Hepatocyte (in vitro differentiated cells): ENCODE results near the gene TLR10. TPM values are rescaled to one million over a fixed set of nuclear protein-coding genes. Genes with fewer than 3 reads are reported as not detected.

Experiments used
- DNase-seq: peaks from one replicate; pipeline ENCODE4 v3.0.0-alpha.2; 2016; ENCODE audit warnings: low spot score
- H2AFZ ChIP-seq: fragments of 200-600 bp; sonication (generic); 2 replicates; pipeline ENCODE4 v1.6.0; 2016; ENCODE audit warnings: antibody characterized with exemption, mild to moderate bottlenecking
- H3K27ac ChIP-seq: fragments of 200-600 bp; sonication (generic); 2 replicates; pipeline ENCODE4 v1.5.1; 2016; ENCODE audit warnings: mild to moderate bottlenecking
- H3K27me3 ChIP-seq: fragments of 200-600 bp; sonication (generic); 2 replicates; pipeline ENCODE4 v1.6.1; 2016
- H3K36me3 ChIP-seq: fragments of 200-600 bp; sonication (generic); replicated peaks from 2 replicates; pipeline ENCODE4 v1.5.1; 2016; ENCODE audit warnings: low read depth; ENCODE audit not compliant: insufficient read depth
- H3K4me1 ChIP-seq: fragments of 200-600 bp; sonication (generic); 2 replicates; pipeline ENCODE4 v1.5.1; 2016; ENCODE audit warnings: mild to moderate bottlenecking, moderate library complexity; ENCODE audit not compliant: insufficient read depth
- H3K4me2 ChIP-seq: fragments of 200-600 bp; sonication (generic); 2 replicates; pipeline ENCODE4 v1.6.0; 2016
- H3K4me3 ChIP-seq: fragments of 200-600 bp; sonication (generic); 2 replicates; pipeline ENCODE4 v1.5.1; 2016; ENCODE audit warnings: mild to moderate bottlenecking
- H3K79me2 ChIP-seq: fragments of 200-600 bp; sonication (generic); 2 replicates; pipeline ENCODE4 v1.6.0; 2017; ENCODE audit warnings: mild to moderate bottlenecking
- H3K9me2 ChIP-seq: fragments of 200-600 bp; sonication (generic); replicated peaks from 2 replicates; pipeline ENCODE4 v1.6.0; 2017; ENCODE audit warnings: mild to moderate bottlenecking; ENCODE audit not compliant: insufficient read depth
- H3K9me3 ChIP-seq: fragments of 200-600 bp; sonication (generic); 2 replicates; pipeline ENCODE4 v1.5.1; 2016; ENCODE audit warnings: low read depth, mild to moderate bottlenecking
- H4K20me1 ChIP-seq: fragments of 200-600 bp; sonication (generic); 2 replicates; pipeline ENCODE4 v1.6.0; 2016; ENCODE audit warnings: mild to moderate bottlenecking; ENCODE audit not compliant: insufficient read depth, poor library complexity, severe bottlenecking
- CTCF ChIP-seq: fragments of 200-600 bp; sonication (generic); IDR thresholded peaks from 2 replicates; pipeline ENCODE4 v1.5.1; 2016; ENCODE audit warnings: antibody characterized with exemption, mild to moderate bottlenecking; ENCODE audit not compliant: poor library complexity
- EZH2 ChIP-seq: fragments of 200-600 bp; sonication (generic); IDR thresholded peaks from 2 replicates; pipeline ENCODE4 v1.6.1; 2016; ENCODE audit warnings: antibody characterized with exemption, mild to moderate bottlenecking, borderline replicate concordance
- EZH2phosphoT487 ChIP-seq: fragments of 200-600 bp; sonication (generic); IDR thresholded peaks from one replicate; pipeline ENCODE4 v1.6.1; 2018; ENCODE audit warnings: antibody characterized with exemption, mild to moderate bottlenecking, low read depth, moderate library complexity; ENCODE audit not compliant: unreplicated experiment, severe bottlenecking
- WGBS: methylation state at CpG from one replicate; pipeline ENCODE4 v1.1.6; 2016; ENCODE audit warnings: low lambda C conversion rate; ENCODE audit errors: missing lambda C conversion rate; 5-methylcytosine and 5-hydroxymethylcytosine counted together
- polyA plus RNA-seq: library from polyadenylated mRNA; unstranded; fragments of >200 nt; fragmentation: Nextera tagmentation; extraction: Ambion mirVana; gene quantifications from 2 replicates; pipeline ENCODE4 v1.2.1, GENCODE V29; 2016
- total RNA-seq: library from RNA; depleted of rRNA; stranded (reverse); fragments of >200 nt; gene quantifications from 2 replicates; pipeline ENCODE4 v1.2.3, GENCODE V29; 2014

The TLR10 gene
- total and polyA plus RNA-seq, 2 experiments from 2014 or later, result not detected

- Histone ChIP-seq H3K9me2 (no peaks in the 10 kb centered on the region), H4K20me1 (no peaks in the 10 kb centered on the region), H3K27ac (no peak overlapping the region), H3K79me2 (no peaks in the 10 kb centered on the region), H2AFZ (no peak overlapping the region), H3K4me1 (no peaks in the 10 kb centered on the region), H3K4me2 (no peak overlapping the region), H3K9me3 (peaks cover 7% of the 10 kb centered on the region), H3K4me3 (no peak overlapping the region), H3K36me3 (no peaks in the 10 kb centered on the region), H3K27me3 (no peaks in the 10 kb centered on the region)
- no peak for TF ChIP-seq EZH2
- no peak for TF ChIP-seq EZH2phosphoT487
- TF ChIP-seq CTCF, result no peak
- 90% methylated on average over 5 of the region's 5 CpGs for WGBS
- no peak for DNase-seq
These were observed 46.4 kb upstream of the TLR10 start for GRCh38 chr4:38829237-38829636.

DNA sequence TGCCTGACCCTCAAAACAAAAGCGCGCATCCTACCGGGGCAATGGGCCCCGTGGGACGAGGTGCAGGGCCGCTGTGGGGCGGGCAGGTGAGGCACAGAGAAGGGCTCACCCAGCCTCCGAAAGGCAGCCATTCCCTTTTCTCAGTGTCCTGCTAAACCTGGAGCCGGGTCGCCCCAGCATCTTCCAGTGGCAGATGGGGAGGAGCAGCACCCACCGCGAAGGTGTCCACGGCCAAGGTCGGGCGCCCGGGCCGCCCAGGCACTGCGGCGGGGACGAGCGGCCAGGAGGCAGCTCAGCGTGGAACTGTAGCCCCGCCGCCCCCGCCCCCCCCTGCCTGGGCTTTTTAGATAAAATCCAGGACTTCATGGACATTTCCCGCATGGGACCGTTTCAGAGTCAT lies 41.0 kb upstream of the TLR10 start:
- no peak overlapping the region for H3K4me2 ChIP-seq
- no peak for TF ChIP-seq EZH2phosphoT487
- no peak for TF ChIP-seq CTCF
- TF ChIP-seq EZH2, result no peak
- no peak overlapping the region for H3K4me3 ChIP-seq
- H3K9me3 ChIP-seq, result no peaks in the 10 kb centered on the region
- no peaks in the 10 kb centered on the region for H3K79me2 ChIP-seq
- H3K9me2 ChIP-seq, result no peaks in the 10 kb centered on the region
- no peak overlapping the region for H2AFZ ChIP-seq
- H3K4me1 ChIP-seq, result no peaks in the 10 kb centered on the region
- H3K27ac ChIP-seq, result no peak overlapping the region
- H4K20me1 ChIP-seq, result no peaks in the 10 kb centered on the region
- no peaks in the 10 kb centered on the region for H3K27me3 ChIP-seq
- no peaks in the 10 kb centered on the region for H3K36me3 ChIP-seq
- DNase-seq, result no peak
- 98% methylated on average over 27 of the region's 27 CpGs for WGBS

DNA sequence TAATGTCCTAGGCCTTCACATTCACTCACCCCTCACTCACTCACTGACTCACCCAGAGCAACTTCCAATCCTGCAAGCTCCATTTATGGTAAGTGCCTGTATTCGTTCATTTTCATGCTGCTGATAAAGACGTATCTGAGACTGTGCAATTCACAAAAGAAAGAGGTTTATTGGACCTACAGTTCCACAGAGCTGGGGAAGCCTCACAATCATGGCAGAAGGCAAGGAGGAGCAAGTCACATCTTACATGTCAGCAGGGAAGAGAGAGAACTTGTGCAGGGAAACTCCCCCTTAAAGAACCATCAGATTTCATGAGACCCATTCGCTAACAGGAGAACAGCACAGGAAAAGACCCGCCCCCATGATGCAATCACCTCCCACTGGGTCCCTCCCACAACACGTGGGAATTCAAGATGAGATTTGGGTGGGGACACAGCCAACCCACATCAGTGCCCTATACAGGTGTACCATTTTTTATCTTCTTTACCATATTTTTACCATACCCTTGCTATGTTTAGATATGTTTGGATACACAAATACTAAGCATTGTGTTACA lies 40.0 kb upstream of the TLR10 start:
- Histone ChIP-seq H3K79me2 (no peaks in the 10 kb centered on the region), H3K9me3 (no peaks in the 10 kb centered on the region), H3K27me3 (no peaks in the 10 kb centered on the region), H3K27ac (no peak overlapping the region), H3K4me2 (no peak overlapping the region), H2AFZ (no peak overlapping the region), H3K4me3 (no peak overlapping the region), H3K4me1 (no peaks in the 10 kb centered on the region), H4K20me1 (no peaks in the 10 kb centered on the region), H3K9me2 (no peaks in the 10 kb centered on the region), H3K36me3 (no peaks in the 10 kb centered on the region)
- DNase-seq, result no peak
- TF ChIP-seq CTCF (no peak), EZH2phosphoT487 (no peak), EZH2 (no peak)
- WGBS, result 84% methylated on average over 5 of the region's 5 CpGs
